ENCODE data around the gene AGBL1.
"Not testable (repeated sequence)": the region's sequence is repeated elsewhere in the genome, so short reads cannot be mapped to it uniquely, and the experiment has no call there.

The AGBL1 gene

GRCh38 chr15:86077070-86077469 lies 2.6 kb upstream of the AGBL1 start:
- H3K4me3 ChIP-seq (ENCODE audit: low read length): no peak overlapping the region

GRCh38 chr15:86080302-86080701 lies 631 bp downstream of the AGBL1 start:
- H3K4me3 ChIP-seq (ENCODE audit: low read length): no peak overlapping the region
- DNase-seq (ENCODE audit: low read depth, low spot score): no peak

More at GRCh38 chr15:86077070-86077469, 2.6 kb upstream of the AGBL1 start:
- DNase-seq (ENCODE audit: low read depth, low spot score): no peak

- DNase-seq (ENCODE audit: low read depth, low spot score): peak; percentile 99
- peak overlapping the region; percentile 37 for H3K4me3 ChIP-seq (ENCODE audit: low read length)
Observed at GRCh38 chr15:86082619-86083380, 3.1 kb downstream of the AGBL1 start.

GRCh38 chr15:86087808-86088207 lies 8.1 kb downstream of the AGBL1 start:
- DNase-seq (ENCODE audit: low read depth, low spot score): no peak
- H3K4me3 ChIP-seq (ENCODE audit: low read length): no peak overlapping the region

GRCh38 chr15:86089422-86089821 lies 9.8 kb downstream of the AGBL1 start:
- DNase-seq (ENCODE audit: low read depth, low spot score): no peak
- no peak overlapping the region for H3K4me3 ChIP-seq (ENCODE audit: low read length)

GRCh38 chr15:86101818-86102217 lies 22.1 kb downstream of the AGBL1 start:
- no peak overlapping the region for H3K4me3 ChIP-seq (ENCODE audit: low read length)
- peak; percentile 43 for DNase-seq (ENCODE audit: low read depth, low spot score)

GRCh38 chr15:86103825-86104224 lies 24.2 kb downstream of the AGBL1 start:
- no peak overlapping the region for H3K4me3 ChIP-seq (ENCODE audit: low read length)
- no peak for DNase-seq (ENCODE audit: low read depth, low spot score)

GRCh38 chr15:86106306-86106705 lies 26.6 kb downstream of the AGBL1 start:
- DNase-seq (ENCODE audit: low read depth, low spot score): no peak
- no peak overlapping the region for H3K4me3 ChIP-seq (ENCODE audit: low read length)

GRCh38 chr15:86115145-86115801 lies 35.6 kb downstream of the AGBL1 start:
- H3K4me3 ChIP-seq (ENCODE audit: low read length): no peak overlapping the region
- peak; percentile 48 for DNase-seq (ENCODE audit: low read depth, low spot score)

GRCh38 chr15:86121568-86122225 lies 42.0 kb downstream of the AGBL1 start:
- no peak overlapping the region for H3K4me3 ChIP-seq (ENCODE audit: low read length)
- DNase-seq (ENCODE audit: low read depth, low spot score): no peak

- not testable (repeated sequence) for H3K4me3 ChIP-seq (ENCODE audit: low read length); DNase-seq (ENCODE audit: low read depth, low spot score)
Observed at GRCh38 chr15:86122691-86123391, 43.2 kb downstream of the AGBL1 start.

- H3K4me3 ChIP-seq (ENCODE audit: low read length): no peak overlapping the region
- no peak for DNase-seq (ENCODE audit: low read depth, low spot score)
Observed at GRCh38 chr15:86125775-86126174, 46.1 kb downstream of the AGBL1 start.

- H3K4me3 ChIP-seq (ENCODE audit: low read length): no peak overlapping the region
- DNase-seq (ENCODE audit: low read depth, low spot score): no peak
Observed at GRCh38 chr15:86127547-86127946, 47.9 kb downstream of the AGBL1 start.

- DNase-seq (ENCODE audit: low read depth, low spot score): no peak
- no peak overlapping the region for H3K4me3 ChIP-seq (ENCODE audit: low read length)
Observed at GRCh38 chr15:86135041-86135440, 55.4 kb downstream of the AGBL1 start.

GRCh38 chr15:86136861-86137260 lies 57.2 kb downstream of the AGBL1 start:
- DNase-seq (ENCODE audit: low read depth, low spot score): no peak
- no peak overlapping the region for H3K4me3 ChIP-seq (ENCODE audit: low read length)

GRCh38 chr15:86138798-86139197 lies 59.1 kb downstream of the AGBL1 start:
- no peak for DNase-seq (ENCODE audit: low read depth, low spot score)
- H3K4me3 ChIP-seq (ENCODE audit: low read length): no peak overlapping the region

GRCh38 chr15:86139828-86140227 lies 60.2 kb downstream of the AGBL1 start:
- H3K4me3 ChIP-seq (ENCODE audit: low read length): no peak overlapping the region
- no peak for DNase-seq (ENCODE audit: low read depth, low spot score)

- no peak for DNase-seq (ENCODE audit: low read depth, low spot score)
- H3K4me3 ChIP-seq (ENCODE audit: low read length): no peak overlapping the region
Observed at GRCh38 chr15:86154705-86155104, 75.0 kb downstream of the AGBL1 start.

GRCh38 chr15:86155551-86155950 lies 75.9 kb downstream of the AGBL1 start:
- H3K4me3 ChIP-seq (ENCODE audit: low read length): no peak overlapping the region
- no peak for DNase-seq (ENCODE audit: low read depth, low spot score)

Measured in Jurkat, Clone E6-1 (cell line).